GM12875 (cell line): Measurements from ENCODE around the gene C3orf52.

Experiments
- H3K4me3 ChIP-seq: one replicate; pipeline ENCODE4 v1.5.1; 2011; ENCODE audit warnings: low read depth, low read length, control low read depth
- TF ChIP-seq, protein P1 (sequence below): IDR thresholded peaks from 2 replicates; pipeline ENCODE4 v1.5.1; 2011; ENCODE audit warnings: low read depth, mild to moderate bottlenecking, control low read depth, inconsistent platforms, low read length, moderate library complexity, borderline replicate concordance; ENCODE audit not compliant: insufficient read depth

Gene C3orf52

DNA sequence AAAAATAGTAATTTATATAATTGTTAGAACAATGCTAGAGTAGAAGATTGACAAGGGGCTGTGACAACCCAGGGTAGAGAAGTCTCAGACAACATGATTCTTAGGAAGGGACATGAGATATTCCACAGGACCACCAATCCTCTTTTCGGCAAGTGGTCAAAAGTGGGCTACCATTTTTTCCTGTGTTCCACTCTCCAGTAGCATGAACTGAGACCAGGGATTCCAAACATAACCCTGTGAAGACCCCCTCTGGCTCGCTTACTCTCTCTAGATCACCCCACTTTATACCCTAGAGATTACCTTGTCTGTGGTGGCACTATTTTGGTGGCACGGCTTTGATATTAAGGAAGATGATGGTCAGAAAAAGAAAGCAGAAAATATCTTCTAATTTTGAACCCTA, 45.9 kb downstream of the C3orf52 start:
- TF ChIP-seq, protein P1, sequence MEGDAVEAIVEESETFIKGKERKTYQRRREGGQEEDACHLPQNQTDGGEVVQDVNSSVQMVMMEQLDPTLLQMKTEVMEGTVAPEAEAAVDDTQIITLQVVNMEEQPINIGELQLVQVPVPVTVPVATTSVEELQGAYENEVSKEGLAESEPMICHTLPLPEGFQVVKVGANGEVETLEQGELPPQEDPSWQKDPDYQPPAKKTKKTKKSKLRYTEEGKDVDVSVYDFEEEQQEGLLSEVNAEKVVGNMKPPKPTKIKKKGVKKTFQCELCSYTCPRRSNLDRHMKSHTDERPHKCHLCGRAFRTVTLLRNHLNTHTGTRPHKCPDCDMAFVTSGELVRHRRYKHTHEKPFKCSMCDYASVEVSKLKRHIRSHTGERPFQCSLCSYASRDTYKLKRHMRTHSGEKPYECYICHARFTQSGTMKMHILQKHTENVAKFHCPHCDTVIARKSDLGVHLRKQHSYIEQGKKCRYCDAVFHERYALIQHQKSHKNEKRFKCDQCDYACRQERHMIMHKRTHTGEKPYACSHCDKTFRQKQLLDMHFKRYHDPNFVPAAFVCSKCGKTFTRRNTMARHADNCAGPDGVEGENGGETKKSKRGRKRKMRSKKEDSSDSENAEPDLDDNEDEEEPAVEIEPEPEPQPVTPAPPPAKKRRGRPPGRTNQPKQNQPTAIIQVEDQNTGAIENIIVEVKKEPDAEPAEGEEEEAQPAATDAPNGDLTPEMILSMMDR, result no peak
- peak overlapping the region; percentile 80 for H3K4me3 ChIP-seq

DNA sequence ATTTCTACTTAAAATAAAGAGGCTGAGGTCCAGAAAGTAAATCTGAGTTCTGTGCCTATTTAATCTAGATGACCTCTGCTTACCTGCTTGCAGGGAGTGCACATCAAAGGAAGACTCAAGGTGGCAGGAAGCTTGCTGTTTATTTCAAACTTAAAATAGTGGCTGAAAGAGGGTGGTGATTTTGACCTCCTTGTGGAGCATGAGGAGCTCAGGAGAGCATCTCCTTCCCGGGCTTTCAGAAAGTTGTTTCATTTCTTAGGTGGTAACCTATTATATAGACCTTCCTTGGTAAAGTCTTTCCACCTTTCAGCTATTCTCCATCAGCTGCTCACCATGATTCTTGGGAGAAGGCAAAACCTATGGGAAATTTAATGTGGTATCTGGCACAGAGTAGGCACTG, 46.4 kb downstream of the C3orf52 start:
- TF ChIP-seq, protein P1, result no peak
- peak overlapping the region; percentile 80 for H3K4me3 ChIP-seq

- TF ChIP-seq, protein P1, result no peak
- peak within 1 kb of the TSS; percentile 80 for H3K4me3 ChIP-seq
Measured at GRCh38 chr3:112132975-112133448, 46.8 kb downstream of the C3orf52 start, which contains the start of gene GCSAM. Gene GCSAM (minus strand): TSS chr3:112133248. CDS start chr3:112133120, 128 bp downstream.

- TF ChIP-seq, protein P1, result no peak
- peak overlapping the region; percentile 19 for H3K4me3 ChIP-seq
Measured at GRCh38 chr3:112133626-112134334, 47.6 kb downstream of the C3orf52 start.

GRCh38 chr3:112134335-112135124, 48.3 kb downstream of the C3orf52 start:
- peak overlapping the region; percentile 19 for H3K4me3 ChIP-seq
- TF ChIP-seq, protein P1, result no peak

- TF ChIP-seq, protein P1, result no peak
- H3K4me3 ChIP-seq, result no peak overlapping the region
Measured at GRCh38 chr3:112136046-112136445, 49.9 kb downstream of the C3orf52 start.
